Mucosa of descending colon (tissue), 3 donors: ENCODE data around the gene GRIK3. TPM values are rescaled to one million over a fixed set of nuclear protein-coding genes. Genes with fewer than 3 reads are reported as not detected.

Source experiments
- ATAC-seq: fragments of 200-7000 bp; cut with Tn5 transposase; one replicate; pipeline ENCODE4 v1.9.1; 2020; ENCODE audit warnings: mild to moderate bottlenecking, moderate library complexity
- DNase-seq, 3 donors: peaks; one replicate each; pipeline ENCODE4 v3.0.0-alpha.2; 2020
- H3K36me3 ChIP-seq: fragments of 200-600 bp; one replicate; pipeline ENCODE4 v1.8.0; 2021; ENCODE audit warnings: low read depth, mild to moderate bottlenecking
- H3K4me1 ChIP-seq: fragments of 200-600 bp; one replicate; pipeline ENCODE4 v1.8.0; 2021; ENCODE audit warnings: low read depth, mild to moderate bottlenecking
- H3K4me3 ChIP-seq: fragments of 200-600 bp; one replicate; pipeline ENCODE4 v1.8.0; 2021; ENCODE audit warnings: mild to moderate bottlenecking
- H3K9me3 ChIP-seq: fragments of 200-600 bp; one replicate; pipeline ENCODE4 v1.8.0; 2021; ENCODE audit warnings: mild to moderate bottlenecking
- CTCF ChIP-seq: fragments of 200-600 bp; IDR thresholded peaks from one replicate; pipeline ENCODE4 v1.8.0; 2022; ENCODE audit warnings: antibody characterized with exemption, mild to moderate bottlenecking
- intact Hi-C, 2 donors: fragments of 100-400 bp; cut with DNase I in 1 of 2; cut with micrococcal nuclease in 1 of 2; formaldehyde crosslinking; loops; one replicate each; pipeline versions ENCODE4 v1.11.0 to v1.11.1; 2022; cut with DNase I, micrococcal nuclease
- total RNA-seq, 3 donors: library from RNA; stranded (reverse); fragmentation: NEBNext Ultra II Directional in 2 of 3; extraction: Animal tissue kit (Norgen Biotek cat#: 25700) in 2 of 3; gene quantifications; one replicate each; pipeline versions ENCODE4 v1.2.1 to v1.2.4, GENCODE V29; 2021 to 2023
- donor health status: DM: no; HTN: no; CAD: no; lungs with moderate emphysema.
- donor health status: DM: no; HTN: no; CAD: no.
- donor health status: DM: no; HTN: yes; CAD: no.

Gene GRIK3
- total RNA-seq, 3 donors from 2014 or later: 0.41 to 13.6 (median 1.5) TPM

GRCh38 chr1:36882536-36883285 lies 151.6 kb downstream of the GRIK3 start:
- intact Hi-C loops: no loop called here
- ATAC-seq: no peak
- Histone ChIP-seq H3K9me3 (no peaks in the 10 kb centered on the region), H3K36me3 (no peaks in the 10 kb centered on the region), H3K4me3 (no peak overlapping the region), H3K4me1 (no peaks in the 10 kb centered on the region)
- DNase-seq: no peak
- TF ChIP-seq CTCF: no peak

- TF ChIP-seq CTCF: no peak
- H3K36me3 ChIP-seq: no peaks in the 10 kb centered on the region
- ATAC-seq (no peak), DNase-seq (no peak)
- H3K4me3 ChIP-seq: no peak overlapping the region
- no peaks in the 10 kb centered on the region for H3K9me3 ChIP-seq
- H3K4me1 ChIP-seq: no peaks in the 10 kb centered on the region
- intact Hi-C loops: no loop called here
Measured at GRCh38 chr1:36881541-36881940, 152.8 kb downstream of the GRIK3 start.

- no peaks in the 10 kb centered on the region for H3K9me3 ChIP-seq
- ATAC-seq (no peak), DNase-seq (no peak)
- TF ChIP-seq CTCF: no peak
- no peaks in the 10 kb centered on the region for H3K36me3 ChIP-seq
- H3K4me1 ChIP-seq: no peaks in the 10 kb centered on the region
- intact Hi-C loops: no loop called here
- no peak overlapping the region for H3K4me3 ChIP-seq
Measured at GRCh38 chr1:36881068-36881405, 153.3 kb downstream of the GRIK3 start.

- intact Hi-C loops: no loop called here
Measured at GRCh38 chr1:36880155-36881067, 153.9 kb downstream of the GRIK3 start.

GRCh38 chr1:36879613-36880012 lies 154.7 kb downstream of the GRIK3 start:
- intact Hi-C loops: no loop called here
- no peak for DNase-seq
- H3K4me1 ChIP-seq: no peaks in the 10 kb centered on the region
- H3K4me3 ChIP-seq: no peak overlapping the region
- H3K36me3 ChIP-seq: no peaks in the 10 kb centered on the region
- TF ChIP-seq CTCF: no peak
- no peak for ATAC-seq
- H3K9me3 ChIP-seq: no peaks in the 10 kb centered on the region

More at GRCh38 chr1:36880155-36881067, 153.9 kb downstream of the GRIK3 start:
- Histone ChIP-seq H3K9me3 (no peaks in the 10 kb centered on the region), H3K4me3 (no peak overlapping the region), H3K4me1 (no peaks in the 10 kb centered on the region), H3K36me3 (no peaks in the 10 kb centered on the region)
- ATAC-seq (no peak), DNase-seq (no peak)
- TF ChIP-seq CTCF: no peak
